Embryonic facial prominence (tissue), 1 donor: Measurements from ENCODE around the gene TTC27.

Source experiments
- DNase-seq: peaks from one replicate; pipeline ENCODE4 v3.0.0-alpha.2; 2016; ENCODE audit errors: extremely low spot score

The TTC27 gene

GRCh38 chr2:32668254-32668653 is 40.4 kb downstream of the TTC27 start:
- DNase-seq: no peak

GRCh38 chr2:32671885-32672533 is 44.2 kb downstream of the TTC27 start:
- no peak for DNase-seq

- no peak for DNase-seq
Measured at GRCh38 chr2:32678825-32679224, 51.0 kb downstream of the TTC27 start.

GRCh38 chr2:32680942-32681341 is 53.1 kb downstream of the TTC27 start:
- DNase-seq: no peak

- DNase-seq: no peak
Measured at GRCh38 chr2:32683520-32684086, 55.8 kb downstream of the TTC27 start.

- no peak for DNase-seq
Measured at GRCh38 chr2:32688541-32688940, 60.7 kb downstream of the TTC27 start.

- no peak for DNase-seq
Measured at GRCh38 chr2:32691678-32692077, 63.8 kb downstream of the TTC27 start.

GRCh38 chr2:32696439-32696838 is 68.6 kb downstream of the TTC27 start:
- DNase-seq: no peak

GRCh38 chr2:32697156-32697555 is 69.3 kb downstream of the TTC27 start:
- DNase-seq: no peak

- DNase-seq: no peak
Measured at GRCh38 chr2:32699151-32699550, 71.3 kb downstream of the TTC27 start.

- DNase-seq: no peak
Measured at GRCh38 chr2:32701806-32702205, 74.0 kb downstream of the TTC27 start.

- DNase-seq: no peak
Measured at GRCh38 chr2:32702303-32703064, 74.6 kb downstream of the TTC27 start.

- no peak for DNase-seq
Measured at GRCh38 chr2:32706815-32707579, 79.1 kb downstream of the TTC27 start.

GRCh38 chr2:32711219-32711618 is 83.4 kb downstream of the TTC27 start:
- no peak for DNase-seq

- no peak for DNase-seq
Measured at GRCh38 chr2:32711908-32712501, 84.2 kb downstream of the TTC27 start.

GRCh38 chr2:32712870-32713269 is 85.0 kb downstream of the TTC27 start:
- no peak for DNase-seq

- DNase-seq: no peak
Measured at GRCh38 chr2:32714521-32714920, 86.7 kb downstream of the TTC27 start.

GRCh38 chr2:32715391-32715841 is 87.6 kb downstream of the TTC27 start:
- no peak for DNase-seq

- DNase-seq: no peak
Measured at GRCh38 chr2:32715981-32716380, 88.1 kb downstream of the TTC27 start.

GRCh38 chr2:32716598-32716997 is 88.7 kb downstream of the TTC27 start:
- no peak for DNase-seq

GRCh38 chr2:32718752-32719151 is 90.9 kb downstream of the TTC27 start:
- no peak for DNase-seq

- no peak for DNase-seq
Measured at GRCh38 chr2:32719430-32719829, 91.6 kb downstream of the TTC27 start.
